Cardiac muscle cell (in vitro differentiated cells and primary cell): ENCODE results near the gene C1QL4. TPM values are rescaled to one million over a fixed set of nuclear protein-coding genes. Genes with fewer than 3 reads are reported as not detected.

ENCODE experiments used
- DNase-seq, 2 donors: peaks; one replicate each; pipeline versions ENCODE4 v3.0.0 to v3.0.0-alpha.2; 2010 to 2017; ENCODE audit warnings: low read depth in 1 of 2, low spot score in 1 of 2
- H3K27ac ChIP-seq: fragments of 200-600 bp; sonication (generic); 2 replicates; pipeline ENCODE4 v1.5.1; 2016
- H3K27me3 ChIP-seq: fragments of 200-600 bp; sonication (generic); 2 replicates; pipeline ENCODE4 v1.6.0; 2016; ENCODE audit warnings: control low read depth
- H3K36me3 ChIP-seq: fragments of 200-600 bp; sonication (generic); 2 replicates; pipeline ENCODE4 v1.5.1; 2016; ENCODE audit warnings: control low read depth
- H3K4me1 ChIP-seq: fragments of 200-600 bp; sonication (generic); 2 replicates; pipeline ENCODE4 v1.8.1; 2017; ENCODE audit warnings: low read depth, mild to moderate bottlenecking, mixed run types
- H3K4me3 ChIP-seq: fragments of 200-600 bp; sonication (generic); 2 replicates; pipeline ENCODE4 v1.5.1; 2016; ENCODE audit warnings: mild to moderate bottlenecking
- H3K9me3 ChIP-seq: fragments of 200-600 bp; sonication (generic); 2 replicates; pipeline ENCODE4 v1.5.1; 2017; ENCODE audit warnings: low read depth, mild to moderate bottlenecking, control low read depth
- polyA plus RNA-seq: library from polyadenylated mRNA; unstranded; fragments of >200 nt; fragmentation: Nextera tagmentation; extraction: Ambion mirVana; gene quantifications from 2 replicates; pipeline ENCODE4 v1.2.1, GENCODE V29; 2016
- total RNA-seq: library from RNA; depleted of rRNA; stranded (reverse); fragments of >200 nt; gene quantifications from 2 replicates; pipeline ENCODE4 v1.2.3, GENCODE V29; 2016
- TF ChIP-seq, protein P1 (sequence below): IDR thresholded peaks from 2 replicates; pipeline ENCODE4 v1.5.1; 2012; ENCODE audit warnings: low read depth, mild to moderate bottlenecking, low read length

The C1QL4 gene
- total and polyA plus RNA-seq, 2 experiments from 2014 or later = not detected

DNA sequence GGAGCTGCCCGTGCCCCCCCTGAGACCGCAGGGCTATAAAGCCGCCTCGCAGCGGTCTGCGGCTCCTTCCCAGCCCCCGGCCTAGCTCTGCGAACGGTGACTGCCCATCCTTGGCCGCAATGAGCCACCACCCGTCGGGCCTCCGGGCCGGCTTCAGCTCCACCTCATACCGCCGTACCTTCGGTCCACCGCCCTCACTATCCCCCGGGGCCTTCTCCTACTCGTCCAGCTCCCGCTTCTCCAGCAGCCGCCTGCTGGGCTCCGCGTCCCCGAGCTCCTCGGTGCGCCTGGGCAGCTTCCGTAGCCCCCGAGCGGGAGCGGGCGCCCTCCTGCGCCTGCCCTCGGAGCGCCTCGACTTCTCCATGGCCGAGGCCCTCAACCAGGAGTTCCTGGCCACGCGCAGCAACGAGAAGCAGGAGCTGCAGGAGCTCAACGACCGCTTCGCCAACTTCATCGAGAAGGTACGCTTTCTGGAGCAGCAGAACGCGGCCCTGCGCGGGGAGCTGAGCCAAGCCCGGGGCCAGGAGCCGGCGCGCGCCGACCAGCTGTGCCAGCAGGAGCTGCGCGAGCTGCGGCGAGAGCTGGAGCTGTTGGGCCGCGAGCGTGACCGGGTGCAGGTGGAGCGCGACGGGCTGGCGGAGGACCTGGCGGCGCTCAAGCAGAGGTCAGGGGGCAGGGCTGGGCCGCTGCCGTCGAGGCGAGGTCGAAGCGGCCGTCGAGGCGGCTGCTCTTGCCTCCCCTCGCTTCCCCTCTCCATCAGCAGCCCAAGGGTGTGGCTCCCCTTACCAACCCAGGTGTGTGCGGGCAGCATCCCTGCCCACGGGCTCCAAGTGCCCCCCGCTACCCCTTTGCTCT is 41.7 kb downstream of the C1QL4 start, which contains the start of gene PRPH:
Gene PRPH (plus strand): TSS at position 66 of the 855 bp plus-strand sequence. CDS start 54 bp downstream, at position 120.
- DNase-seq = peak in 1 of 2 donors; percentile 33
- Histone ChIP-seq H3K4me3 (no peak within 1 kb of the TSS), H3K36me3 (no peaks in the 10 kb centered on the region), H3K4me1 (peaks cover 4% of the 10 kb centered on the region), H3K27ac (no peak within 1 kb of the TSS), H3K9me3 (no peaks in the 10 kb centered on the region), H3K27me3 (peaks cover 89% of the 10 kb centered on the region)
- TF ChIP-seq, protein P1, sequence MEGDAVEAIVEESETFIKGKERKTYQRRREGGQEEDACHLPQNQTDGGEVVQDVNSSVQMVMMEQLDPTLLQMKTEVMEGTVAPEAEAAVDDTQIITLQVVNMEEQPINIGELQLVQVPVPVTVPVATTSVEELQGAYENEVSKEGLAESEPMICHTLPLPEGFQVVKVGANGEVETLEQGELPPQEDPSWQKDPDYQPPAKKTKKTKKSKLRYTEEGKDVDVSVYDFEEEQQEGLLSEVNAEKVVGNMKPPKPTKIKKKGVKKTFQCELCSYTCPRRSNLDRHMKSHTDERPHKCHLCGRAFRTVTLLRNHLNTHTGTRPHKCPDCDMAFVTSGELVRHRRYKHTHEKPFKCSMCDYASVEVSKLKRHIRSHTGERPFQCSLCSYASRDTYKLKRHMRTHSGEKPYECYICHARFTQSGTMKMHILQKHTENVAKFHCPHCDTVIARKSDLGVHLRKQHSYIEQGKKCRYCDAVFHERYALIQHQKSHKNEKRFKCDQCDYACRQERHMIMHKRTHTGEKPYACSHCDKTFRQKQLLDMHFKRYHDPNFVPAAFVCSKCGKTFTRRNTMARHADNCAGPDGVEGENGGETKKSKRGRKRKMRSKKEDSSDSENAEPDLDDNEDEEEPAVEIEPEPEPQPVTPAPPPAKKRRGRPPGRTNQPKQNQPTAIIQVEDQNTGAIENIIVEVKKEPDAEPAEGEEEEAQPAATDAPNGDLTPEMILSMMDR = peak; percentile 13

DNA sequence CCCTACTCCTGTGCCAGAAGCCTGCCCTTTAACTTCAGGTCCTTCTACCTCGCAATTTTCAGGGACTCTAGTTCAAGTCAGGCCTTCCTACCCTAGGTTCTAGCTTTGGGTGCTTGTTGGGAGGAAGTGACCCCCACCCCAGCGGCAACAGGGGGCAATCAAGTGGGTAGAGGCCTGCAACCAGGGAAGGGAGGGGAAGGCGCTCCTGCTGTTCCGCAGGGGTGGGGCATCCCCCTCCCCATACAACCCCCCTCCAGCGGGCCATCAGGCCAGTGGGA is 42.2 kb downstream of the C1QL4 start:
- H3K27ac ChIP-seq = no peak overlapping the region
- TF ChIP-seq, protein P1 = no peak
- DNase-seq = no peak
- no peaks in the 10 kb centered on the region for H3K9me3 ChIP-seq
- H3K36me3 ChIP-seq = no peaks in the 10 kb centered on the region
- H3K27me3 ChIP-seq = peaks cover 90% of the 10 kb centered on the region
- peaks cover 4% of the 10 kb centered on the region for H3K4me1 ChIP-seq
- no peak overlapping the region for H3K4me3 ChIP-seq

DNA sequence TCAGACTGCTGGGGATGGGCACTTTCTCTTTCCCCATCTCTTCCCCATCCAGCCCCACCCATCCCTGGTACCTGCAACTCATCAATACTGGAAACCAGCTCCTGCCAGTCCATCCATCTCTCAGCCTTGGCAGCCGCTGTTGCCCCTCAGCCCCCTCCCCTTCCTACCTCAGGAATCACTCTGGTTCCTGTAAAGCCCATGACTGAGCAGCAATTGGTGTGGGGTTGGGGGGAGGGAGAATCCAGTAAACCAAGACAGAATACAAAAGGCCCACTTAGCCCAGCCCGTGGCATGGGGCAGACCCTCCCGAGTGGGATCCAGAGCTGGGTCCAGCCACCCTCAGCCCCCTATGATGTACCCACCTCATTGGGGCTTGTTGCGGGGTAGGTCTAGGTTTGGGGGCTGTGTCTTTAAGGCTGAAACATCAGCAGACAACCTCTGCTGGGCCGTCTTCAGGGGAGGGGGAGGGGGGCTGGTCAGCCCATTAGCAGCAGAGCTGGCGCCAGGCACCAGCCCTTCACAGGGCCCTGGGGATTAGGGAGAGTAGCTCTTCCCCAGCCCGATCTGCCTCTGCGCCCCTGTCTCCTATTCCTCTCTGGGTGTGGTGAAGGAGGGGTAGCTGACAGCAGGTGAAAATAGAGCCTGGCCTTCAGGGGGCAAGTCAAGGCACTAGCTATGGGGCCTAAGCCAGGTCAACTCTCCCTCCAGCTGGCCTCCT is 42.7 kb downstream of the C1QL4 start:
- Histone ChIP-seq H3K27me3 (peaks cover 87% of the 10 kb centered on the region), H3K4me3 (no peak overlapping the region), H3K27ac (no peak overlapping the region), H3K4me1 (peaks cover 4% of the 10 kb centered on the region), H3K36me3 (no peaks in the 10 kb centered on the region), H3K9me3 (no peaks in the 10 kb centered on the region)
- TF ChIP-seq, protein P1 = no peak
- no peak for DNase-seq

DNA sequence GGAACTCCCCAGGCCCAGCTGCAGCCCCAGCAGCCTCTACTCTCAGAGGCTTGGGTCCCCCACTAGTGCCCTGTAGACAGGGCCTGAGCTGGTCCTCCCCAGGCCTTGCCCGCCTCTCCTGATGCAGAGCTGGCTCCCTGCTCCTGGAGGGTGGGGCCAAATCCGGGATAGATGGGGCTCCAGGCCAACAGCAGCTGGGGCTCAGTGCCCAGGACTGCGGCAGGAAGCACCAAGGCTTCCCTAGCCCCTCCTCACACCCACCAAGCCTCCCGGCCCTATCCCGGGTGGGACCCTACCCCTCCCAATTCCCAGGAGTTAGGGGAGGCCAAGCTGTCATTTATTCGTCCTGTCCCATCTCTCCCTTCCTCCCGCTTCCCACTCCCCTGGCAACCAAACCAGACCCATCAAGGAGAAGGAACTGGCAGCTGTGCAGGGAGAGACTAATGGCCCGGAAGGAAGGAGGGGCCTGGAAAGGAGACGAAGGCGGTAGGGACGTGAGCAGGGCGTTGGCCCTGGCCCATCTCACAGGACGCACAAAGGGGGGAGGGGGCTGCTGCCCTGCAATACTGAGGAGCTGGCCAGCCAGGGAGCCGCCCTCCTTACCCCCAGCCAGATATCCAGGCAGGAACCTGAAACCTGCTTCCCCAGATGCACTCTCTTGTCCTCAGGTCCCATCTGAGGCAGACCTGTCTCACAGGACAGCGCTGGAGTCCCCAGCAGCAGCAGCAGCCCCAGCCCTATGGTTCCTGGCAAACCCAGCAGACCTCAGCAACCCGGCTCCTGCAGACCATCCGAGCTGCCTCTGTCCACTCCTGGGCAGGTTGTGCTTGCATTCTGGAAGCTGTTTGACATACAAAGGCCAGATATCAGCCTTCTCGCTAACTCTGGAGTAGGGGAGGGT is 43.7 kb downstream of the C1QL4 start:
- H3K36me3 ChIP-seq = no peaks in the 10 kb centered on the region
- peak in 1 of 2 donors; percentile 53 for DNase-seq
- H3K9me3 ChIP-seq = no peaks in the 10 kb centered on the region
- H3K27ac ChIP-seq = no peak overlapping the region
- H3K27me3 ChIP-seq = peaks cover 81% of the 10 kb centered on the region
- H3K4me1 ChIP-seq = peaks cover 4% of the 10 kb centered on the region
- TF ChIP-seq, protein P1 = no peak
- H3K4me3 ChIP-seq = no peak overlapping the region

DNA sequence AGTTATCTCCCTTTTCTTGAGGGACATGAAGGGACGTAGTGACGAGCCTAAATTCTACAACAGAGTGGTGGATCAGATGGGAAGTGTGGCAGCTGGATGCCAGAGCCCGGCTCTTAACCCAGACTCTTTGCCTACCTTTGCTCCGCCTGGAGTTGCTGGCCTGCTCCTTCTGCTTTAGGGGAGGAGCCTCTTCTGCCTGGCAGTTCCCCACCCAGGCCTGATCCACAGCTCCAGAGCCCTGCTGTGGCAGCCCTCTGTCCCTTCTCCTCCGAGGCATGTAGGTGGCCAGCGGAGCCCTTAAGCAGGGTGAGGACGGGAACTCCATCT is 44.3 kb downstream of the C1QL4 start:
- no peaks in the 10 kb centered on the region for H3K9me3 ChIP-seq
- peaks cover 4% of the 10 kb centered on the region for H3K4me1 ChIP-seq
- H3K36me3 ChIP-seq = no peaks in the 10 kb centered on the region
- TF ChIP-seq, protein P1 = no peak
- DNase-seq = no peak
- no peak overlapping the region for H3K4me3 ChIP-seq
- peaks cover 80% of the 10 kb centered on the region for H3K27me3 ChIP-seq
- no peak overlapping the region for H3K27ac ChIP-seq
